GM21529 (cell line): ENCODE measurements around the gene JMJD4.

Experiments used
- ATAC-seq: cut with Tn5 transposase; IDR thresholded peaks from one replicate; pipeline ENCODE4 v1.9.1; 2021; ENCODE audit not compliant: unreplicated experiment

Gene JMJD4, protein sequence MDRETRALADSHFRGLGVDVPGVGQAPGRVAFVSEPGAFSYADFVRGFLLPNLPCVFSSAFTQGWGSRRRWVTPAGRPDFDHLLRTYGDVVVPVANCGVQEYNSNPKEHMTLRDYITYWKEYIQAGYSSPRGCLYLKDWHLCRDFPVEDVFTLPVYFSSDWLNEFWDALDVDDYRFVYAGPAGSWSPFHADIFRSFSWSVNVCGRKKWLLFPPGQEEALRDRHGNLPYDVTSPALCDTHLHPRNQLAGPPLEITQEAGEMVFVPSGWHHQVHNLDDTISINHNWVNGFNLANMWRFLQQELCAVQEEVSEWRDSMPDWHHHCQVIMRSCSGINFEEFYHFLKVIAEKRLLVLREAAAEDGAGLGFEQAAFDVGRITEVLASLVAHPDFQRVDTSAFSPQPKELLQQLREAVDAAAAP

DNA sequence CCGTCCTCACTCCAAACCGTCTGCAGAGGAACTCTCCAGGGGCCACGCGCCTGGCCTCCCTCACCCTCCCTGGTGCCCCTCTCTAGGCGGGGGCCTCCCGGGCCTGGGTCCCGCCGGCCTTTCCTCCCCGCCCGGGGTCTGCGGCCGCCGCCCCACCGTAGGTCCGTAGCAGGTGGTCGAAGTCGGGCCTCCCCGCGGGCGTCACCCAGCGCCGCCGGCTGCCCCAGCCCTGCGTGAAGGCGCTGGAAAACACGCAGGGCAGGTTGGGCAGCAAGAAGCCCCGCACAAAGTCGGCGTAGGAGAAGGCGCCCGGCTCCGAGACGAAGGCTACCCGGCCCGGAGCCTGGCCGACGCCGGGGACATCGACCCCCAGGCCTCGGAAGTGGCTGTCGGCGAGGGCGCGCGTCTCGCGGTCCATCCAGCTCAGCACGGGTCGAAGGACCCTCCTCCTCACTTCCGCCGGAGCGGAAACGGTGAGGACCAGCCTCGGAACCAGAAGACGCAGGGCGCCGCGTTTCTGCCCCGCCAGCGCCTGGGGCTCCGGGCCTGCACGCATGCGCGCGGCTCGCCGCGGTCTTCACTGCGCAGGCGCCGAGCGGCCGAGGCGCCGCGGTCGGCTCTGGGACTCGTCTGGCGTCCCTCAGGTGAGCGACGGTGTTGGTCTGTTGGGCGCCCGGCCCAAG, at the start of gene JMJD4, which contains the start of gene SNAP47:
TSS of gene JMJD4 (minus strand) at position 447 of the 683 bp plus-strand sequence. CDS start at position 418, 29 bp downstream.
TSS of gene SNAP47 (plus strand) at position 580 of the 683 bp plus-strand sequence. CDS start 12,302 bp downstream, outside the sequence.
- ATAC-seq = peak; percentile 92

DNA sequence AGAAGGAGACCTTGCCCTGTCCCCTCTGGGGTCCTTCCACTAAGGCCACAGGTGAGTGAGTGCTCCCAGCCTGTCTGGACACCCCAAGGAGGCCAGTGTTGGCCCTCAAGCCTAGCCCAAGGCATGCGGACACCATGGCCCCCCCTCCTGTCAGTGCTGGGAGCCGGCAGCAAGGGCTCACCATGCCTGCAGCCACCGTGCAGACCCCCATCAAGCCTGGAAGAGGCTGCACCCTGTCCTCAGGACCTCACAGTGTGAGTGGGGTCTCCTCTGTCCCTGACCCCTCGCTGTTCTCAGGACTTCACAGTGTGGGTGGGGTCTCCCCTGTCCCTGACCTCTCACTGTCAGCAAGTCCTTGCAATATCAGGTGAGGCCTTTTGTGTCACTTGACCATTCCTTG, 47.1 kb upstream of the JMJD4 start:
- ATAC-seq = no peak

DNA sequence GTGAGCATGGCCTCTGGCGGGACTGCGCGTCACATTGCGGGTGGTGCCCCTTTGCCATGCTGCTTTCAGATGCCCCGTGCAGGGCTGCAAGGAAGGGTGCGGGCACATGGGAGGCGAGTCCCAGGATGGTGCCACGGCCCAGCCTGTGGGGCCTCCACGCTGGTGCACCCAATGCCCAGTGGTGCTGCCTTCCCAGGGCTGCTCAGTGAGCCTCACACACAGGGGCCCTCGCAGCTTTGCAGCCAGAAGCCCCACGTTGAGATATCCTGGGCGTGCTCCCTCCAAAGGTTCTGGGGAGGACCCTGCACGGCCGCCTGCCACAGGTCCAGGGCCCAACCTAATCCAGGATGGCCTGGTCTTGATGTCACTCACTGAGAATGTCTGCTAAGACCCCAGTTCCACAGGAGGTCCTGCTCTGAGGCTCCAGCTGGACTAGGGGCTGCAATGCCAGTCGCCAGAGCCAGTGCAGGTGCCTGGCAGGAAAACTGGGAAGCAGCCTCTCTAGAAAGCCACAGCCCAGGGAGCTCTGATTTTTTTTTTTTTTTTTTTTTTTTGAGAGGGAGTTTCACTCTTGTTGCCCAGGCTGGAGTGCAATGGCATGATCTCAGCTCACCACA, 46.3 kb upstream of the JMJD4 start:
- ATAC-seq = no peak

DNA sequence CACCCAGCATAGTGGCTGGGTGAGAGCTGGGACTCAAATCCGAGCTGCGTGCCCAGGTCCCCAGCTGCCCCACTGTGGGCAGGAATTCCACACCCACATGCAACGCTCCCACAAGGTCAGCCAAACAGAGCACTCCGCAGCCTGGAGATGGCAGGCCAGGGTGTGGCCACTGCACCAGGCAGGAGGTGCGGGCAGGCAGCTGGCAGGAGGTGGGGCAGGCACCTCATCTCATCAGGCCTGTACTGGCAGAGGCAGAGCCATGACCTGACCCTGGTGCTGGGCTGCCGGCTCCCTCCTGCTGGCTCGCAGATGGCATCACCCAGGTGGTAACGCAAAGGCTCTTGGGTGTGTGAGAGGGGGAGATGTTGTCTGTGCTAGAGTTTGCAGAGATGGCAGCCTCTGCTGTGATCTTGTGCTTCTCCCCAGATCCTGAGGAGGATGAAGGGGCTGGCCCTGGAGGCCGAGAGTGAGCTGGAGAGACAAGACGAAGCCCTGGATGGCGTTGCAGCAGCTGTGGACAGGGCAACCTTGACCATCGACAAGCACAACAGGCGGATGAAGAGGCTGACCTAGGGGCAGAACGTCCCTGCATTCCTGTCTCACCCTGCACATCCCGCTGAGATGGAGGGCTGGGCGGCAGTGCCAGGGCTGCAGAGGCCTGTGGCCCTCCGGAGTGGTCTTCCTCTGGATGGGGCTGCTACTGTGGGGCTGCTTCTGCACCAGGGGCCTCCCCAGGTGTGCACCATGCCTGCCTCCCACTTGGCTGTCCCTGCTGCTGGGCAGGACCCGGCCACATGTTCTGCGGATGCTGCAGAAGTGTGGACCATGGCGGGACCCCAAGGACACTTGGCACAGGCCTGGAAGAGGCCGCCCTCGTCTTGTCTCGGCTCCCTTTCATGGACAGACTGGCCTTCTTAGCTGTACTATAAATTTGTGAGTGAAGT, 45.3 kb upstream of the JMJD4 start:
- no peak for ATAC-seq

DNA sequence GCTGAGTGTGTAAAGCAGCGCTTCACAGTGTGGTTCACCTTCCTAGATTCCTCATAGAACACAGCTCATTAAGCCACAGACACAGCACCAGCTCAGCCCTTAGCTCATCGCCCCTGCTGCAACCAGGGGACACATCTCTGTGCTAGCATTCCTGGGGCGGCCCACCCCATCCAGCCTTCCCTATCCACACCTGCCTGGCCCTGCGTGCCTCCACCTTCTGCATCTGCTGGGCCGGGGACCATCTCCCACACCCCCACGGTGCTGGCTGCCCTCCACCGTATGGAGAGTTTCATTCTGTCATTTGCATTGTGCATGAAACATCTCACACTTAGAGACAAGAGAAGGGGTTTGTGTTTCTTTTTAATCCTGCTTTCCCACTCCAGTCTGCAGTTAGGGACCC, 44.6 kb upstream of the JMJD4 start:
- ATAC-seq = no peak

DNA sequence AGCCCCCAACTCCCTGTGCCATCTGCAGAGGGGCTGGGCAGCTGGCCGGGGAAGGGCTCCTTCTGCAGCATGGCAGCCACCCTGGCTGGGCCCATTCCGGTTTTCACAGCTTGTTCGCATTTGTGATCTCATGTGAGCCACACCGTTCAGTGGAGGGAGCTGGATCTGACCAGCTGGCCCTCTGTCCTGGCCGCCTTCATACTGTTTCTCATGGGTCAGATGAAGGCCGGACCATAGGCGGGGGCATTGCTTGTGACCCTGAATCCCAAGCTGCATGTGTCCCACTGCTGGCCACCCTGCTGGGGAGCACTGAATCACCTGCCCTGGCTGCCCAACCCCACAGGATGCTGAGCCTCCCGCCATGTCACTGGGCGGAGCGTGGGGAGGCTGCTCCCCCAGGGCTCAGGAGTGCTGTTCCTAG, 43.9 kb upstream of the JMJD4 start:
- ATAC-seq = no peak

DNA sequence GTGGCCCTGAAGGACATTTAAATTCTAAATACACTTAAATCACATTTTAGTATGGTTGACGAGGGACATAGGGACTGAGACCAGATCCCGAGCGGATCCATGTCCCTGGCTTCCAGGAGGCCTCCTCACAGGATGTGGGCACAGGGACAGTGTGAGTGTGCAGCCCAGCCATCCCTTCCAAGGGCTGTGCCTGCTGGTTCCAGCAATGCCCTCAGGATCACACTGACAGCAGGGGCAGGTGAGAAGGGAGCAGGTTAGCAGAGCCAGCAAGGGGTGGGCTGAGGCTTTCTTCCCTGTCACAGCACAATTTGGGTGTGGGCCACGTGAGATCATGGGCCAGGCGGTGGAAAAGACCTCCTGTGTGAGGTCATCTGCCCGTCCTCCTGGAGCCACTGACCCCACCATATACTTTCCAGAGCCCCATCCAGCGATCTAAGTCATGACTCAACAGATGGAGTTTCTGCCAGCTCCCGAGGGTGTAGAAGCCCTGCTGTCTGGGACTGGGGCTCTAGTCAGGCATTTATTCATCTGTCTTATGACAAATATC, 43.4 kb upstream of the JMJD4 start:
- no peak for ATAC-seq

DNA sequence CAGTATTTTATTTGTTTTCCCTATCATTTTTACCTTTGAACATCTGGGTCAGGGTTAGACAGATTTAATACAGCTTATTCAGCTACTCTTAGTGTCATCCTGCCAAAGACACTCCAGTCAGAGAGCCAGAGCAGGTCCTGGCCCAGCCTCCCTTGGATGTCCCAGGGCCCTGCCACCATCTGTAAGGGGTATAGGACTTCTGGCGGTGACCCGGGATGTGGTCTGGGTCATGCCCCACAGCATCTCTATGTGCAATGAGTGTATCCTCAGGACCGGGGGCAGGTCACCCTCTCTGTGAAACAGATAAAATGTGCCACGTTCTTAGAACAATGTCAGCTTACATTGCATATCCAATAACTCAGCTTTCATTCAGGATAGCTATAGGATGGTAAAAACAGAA, 42.5 kb upstream of the JMJD4 start:
- no peak for ATAC-seq

DNA sequence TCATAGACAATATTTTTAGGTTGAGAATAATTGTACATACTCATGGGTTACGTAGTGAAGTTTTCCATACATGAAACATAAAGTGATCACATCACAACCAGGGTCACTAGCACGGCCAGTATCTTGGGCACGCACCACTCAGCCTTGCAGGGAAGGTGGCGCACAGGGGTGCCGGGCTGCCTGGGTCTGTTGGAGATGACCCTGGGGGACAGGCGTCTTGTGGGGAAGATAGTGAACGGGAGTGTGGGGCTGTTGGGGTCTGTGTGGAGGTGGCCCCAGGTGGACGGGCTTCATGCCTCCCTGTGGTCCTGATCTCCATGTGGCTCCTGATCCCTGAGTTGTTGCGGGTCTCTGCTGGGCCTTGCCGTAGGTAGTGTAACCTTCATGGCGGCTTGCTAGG, 42.1 kb upstream of the JMJD4 start:
- no peak for ATAC-seq

DNA sequence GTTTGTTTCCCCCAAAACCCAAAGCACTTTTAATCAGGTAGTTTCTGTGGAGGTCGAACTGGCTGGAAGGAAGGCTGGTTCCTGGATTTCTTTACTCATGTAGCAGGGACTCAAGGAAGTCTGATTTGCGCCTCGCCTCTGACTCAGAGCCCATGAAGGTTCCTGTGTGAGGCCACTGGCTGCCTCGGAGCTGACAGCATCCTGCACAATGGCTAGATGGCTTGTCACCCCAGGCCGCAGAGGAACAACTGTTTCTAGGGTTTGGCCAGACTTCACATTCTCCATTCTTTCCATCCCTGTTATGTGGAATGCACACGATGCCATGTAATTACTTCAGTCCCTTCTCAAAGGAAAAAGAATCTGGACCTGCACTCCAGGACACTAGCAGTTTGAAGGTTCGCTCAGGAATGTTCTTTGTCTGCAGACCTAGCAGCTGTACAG, 41.2 kb upstream of the JMJD4 start:
- ATAC-seq = no peak

DNA sequence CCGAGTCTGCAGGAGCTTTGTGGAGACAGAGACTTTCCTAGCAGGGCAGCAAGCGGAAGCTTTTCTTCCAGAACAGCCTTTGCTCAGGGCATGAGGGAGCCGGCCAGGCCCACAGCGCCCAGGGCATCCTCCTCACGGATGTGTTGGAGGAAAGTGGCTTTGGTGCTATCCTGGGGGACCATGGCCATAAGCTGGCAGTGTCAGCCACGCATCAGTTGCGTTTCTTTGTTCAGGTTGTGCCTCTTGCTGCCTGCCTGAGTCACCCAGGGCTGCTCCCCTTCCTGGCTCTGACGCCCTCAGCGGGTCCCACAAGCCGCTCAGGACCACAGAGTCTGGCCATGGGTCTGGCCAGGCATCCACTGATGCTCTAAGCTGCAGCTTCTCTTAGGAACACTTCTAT, 40.7 kb upstream of the JMJD4 start:
- no peak for ATAC-seq

DNA sequence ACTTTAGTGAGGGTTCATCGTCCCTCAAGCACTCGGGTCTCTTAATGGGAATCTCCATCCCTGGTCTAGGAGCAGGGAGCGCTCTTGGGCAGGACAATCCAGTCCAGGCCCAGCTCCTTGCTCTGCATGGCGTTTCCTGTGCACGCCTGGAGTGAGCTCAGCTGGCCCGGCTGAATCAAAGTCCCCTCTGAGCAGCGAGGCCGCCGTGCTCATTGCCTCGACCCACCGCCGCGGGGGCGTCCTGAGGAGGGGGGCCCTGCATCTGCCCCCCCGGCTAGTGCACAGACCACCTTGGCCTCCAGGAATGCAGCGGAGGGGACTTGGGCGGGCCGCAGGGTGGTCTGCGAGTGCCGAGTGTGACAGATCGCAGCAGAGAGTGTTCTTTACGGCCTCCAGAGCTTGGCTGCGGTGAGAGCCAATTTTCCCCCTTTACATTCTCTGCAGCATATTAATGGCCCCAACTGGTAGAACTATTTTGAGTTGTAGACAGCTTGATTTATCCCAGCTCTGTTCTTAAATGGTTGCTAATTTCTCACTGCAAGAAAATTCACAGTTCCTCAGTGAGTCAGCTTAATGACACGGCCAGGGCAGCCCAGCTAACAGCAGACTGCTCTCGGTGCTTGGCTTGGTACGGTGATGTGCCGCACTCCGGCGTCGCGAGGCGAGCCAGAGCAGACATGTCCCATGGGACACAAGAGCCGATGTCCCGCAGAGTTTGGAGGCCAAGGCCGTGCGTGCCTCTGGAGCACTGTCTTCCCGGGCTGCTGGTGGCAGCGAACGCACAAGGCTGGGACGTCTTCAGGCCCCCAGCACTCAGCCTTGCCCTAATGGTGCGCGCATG, 39.9 kb upstream of the JMJD4 start:
- no peak for ATAC-seq

DNA sequence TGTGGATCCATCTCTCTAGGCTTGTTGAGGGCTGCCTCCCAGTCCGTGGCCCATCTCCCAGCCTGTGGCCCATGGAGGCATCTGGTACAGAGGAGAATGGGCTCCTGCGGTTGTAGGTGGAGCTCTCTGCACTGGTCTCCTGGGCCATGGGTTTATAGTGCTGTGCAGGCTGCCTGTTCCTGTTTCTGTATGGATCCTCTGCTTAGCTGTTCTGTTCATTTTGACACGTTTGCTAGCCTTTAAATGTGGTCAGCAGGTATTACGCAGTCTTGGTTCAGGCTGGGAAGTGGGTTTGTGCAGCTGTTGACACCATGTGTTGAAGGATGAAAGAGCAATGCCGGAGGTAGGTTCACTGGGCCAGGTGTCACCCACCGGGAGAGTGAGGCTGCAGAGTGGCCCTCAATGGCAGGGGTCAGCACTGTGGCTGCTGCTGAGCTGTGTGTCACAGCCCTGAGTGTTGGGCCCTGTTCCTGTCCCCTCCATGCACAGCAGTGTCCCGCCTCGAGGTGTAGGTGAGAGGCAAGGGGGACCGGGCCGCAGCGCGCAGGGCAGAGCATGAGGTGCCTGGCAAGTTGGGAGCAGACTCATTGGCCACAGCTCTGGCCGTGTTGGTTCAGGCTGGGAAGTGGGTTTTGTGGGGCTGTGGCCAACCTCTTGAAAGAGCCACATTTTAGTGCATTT, 39.1 kb upstream of the JMJD4 start:
- no peak for ATAC-seq

DNA sequence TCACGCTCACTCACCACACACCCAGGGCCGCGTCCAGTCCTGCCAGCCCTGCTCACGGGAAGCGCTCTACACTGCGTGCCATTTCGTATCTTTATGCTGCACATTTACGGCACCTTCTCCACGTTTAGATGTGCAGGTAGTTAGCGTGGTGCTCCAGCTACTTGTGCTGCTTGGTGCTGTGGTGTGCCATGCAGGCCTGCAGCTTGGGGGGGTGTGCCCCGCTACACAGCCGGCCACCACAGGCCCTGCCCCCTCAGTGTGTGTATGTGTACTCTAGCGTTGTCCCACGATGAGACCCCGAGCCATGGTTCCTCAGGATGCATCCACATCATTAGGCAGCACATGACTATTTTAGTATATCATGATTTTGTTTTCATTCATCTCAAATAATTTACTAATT, 38.5 kb upstream of the JMJD4 start:
- ATAC-seq = no peak

DNA sequence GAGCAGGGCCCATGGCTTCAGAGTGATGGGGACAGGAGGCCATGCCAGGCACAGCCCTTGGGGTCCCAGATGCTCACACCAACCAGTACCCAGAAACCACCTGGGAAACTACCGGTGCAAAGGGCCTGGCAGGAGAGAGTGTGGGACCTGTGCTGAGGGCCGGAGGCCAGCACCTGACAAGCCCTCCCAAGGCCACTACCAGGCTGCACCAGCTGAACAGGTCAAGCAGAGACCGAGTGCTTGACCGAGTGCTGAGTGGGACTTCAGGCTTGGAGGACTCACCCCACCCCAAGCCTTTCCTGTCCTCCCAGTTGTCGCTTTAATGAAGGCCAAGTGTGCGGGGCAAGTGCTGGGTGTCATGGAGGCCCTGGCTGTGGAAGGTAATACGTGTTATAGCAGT, 36.7 kb upstream of the JMJD4 start:
- no peak for ATAC-seq

DNA sequence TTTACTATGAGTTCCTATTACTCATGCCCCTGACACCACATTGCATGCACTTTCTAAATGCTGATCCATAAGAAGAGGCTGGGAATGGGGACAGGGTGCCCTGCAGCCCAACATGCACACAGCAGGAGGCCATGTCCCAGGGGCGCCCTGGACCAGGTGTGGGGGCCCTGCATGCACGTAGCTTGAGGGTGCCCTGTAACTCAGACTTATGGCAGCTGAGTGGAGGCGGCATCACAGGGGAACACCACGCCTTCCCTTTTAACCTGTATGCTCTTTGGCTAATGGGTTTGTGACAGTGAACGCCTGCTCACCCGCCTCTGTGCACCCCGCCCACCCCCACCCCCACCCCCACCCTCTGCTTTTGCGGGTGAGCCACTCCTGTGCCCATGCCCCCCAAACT, 36.2 kb upstream of the JMJD4 start:
- no peak for ATAC-seq

DNA sequence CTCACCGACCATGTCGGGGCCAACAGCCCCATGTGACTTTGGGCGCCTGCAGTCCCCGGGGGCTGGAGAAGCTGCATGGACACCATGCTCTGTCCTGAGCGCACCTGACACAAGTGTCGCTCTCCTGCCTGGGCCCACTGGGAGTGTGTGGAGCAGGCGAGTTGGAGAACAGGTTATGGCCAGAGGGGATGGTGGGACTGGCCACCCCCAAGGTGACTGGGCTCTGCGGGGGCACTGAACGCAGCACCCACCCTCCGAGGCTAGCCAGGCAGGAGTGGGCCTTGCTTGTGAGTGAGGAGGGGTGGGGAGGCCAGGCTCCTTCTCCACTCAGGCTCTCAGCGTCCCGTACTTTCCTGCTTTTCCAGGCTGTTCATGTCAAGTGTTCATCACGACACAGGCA, 35.7 kb upstream of the JMJD4 start:
- no peak for ATAC-seq

DNA sequence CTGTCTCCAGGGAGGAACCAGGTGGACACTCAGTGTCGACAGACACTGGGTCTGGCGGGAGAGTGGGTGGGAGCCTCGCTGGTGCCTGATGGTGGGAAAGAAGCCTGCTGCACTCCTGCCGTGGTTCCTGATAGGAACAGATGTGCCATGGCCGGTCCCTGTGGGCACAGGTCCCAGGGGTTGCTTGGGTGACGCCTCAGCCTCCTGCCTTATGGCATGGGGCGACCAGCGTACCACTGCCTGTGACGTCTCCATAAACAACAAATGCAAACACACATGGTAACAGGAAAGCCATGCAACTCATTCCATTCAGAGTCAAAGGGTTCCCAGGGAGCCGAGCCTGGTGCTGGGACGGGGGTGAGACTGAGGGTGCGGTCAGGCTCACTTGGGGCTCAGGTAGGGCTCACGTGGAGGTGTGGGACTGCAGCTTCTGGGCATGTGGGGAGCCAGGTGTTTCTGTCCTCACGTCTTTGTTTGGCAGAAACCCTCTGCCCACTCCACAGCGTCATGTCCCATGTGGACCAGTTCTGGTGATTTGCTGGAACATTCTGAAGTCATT, 34.9 kb upstream of the JMJD4 start:
- no peak for ATAC-seq
